Hematopoietic multipotent progenitor cell treated with erythropoietin and hydrocortisone succinate and interleukin-3 and kit ligand, for 17 days (in vitro differentiated cells): ENCODE results near the gene IL17RC.
"Not testable (repeated sequence)": the region's sequence is repeated elsewhere in the genome, so short reads cannot be mapped to it uniquely, and the experiment has no call there.

Source experiments
- DNase-seq: peaks from one replicate; pipeline ENCODE4 v3.0.0-alpha.2; 2015; ENCODE audit warnings: low spot score

IL17RC gene

GRCh38 chr3:9895715-9896114, 21.2 kb upstream of the IL17RC start:
- DNase-seq, result not testable (repeated sequence)

GRCh38 chr3:9896755-9897407, 20.0 kb upstream of the IL17RC start:
- not testable (repeated sequence) for DNase-seq

GRCh38 chr3:9897408-9898372, 19.2 kb upstream of the IL17RC start:
- no peak for DNase-seq

GRCh38 chr3:9898467-9899241, 18.2 kb upstream of the IL17RC start:
- no peak for DNase-seq

GRCh38 chr3:9899289-9899791, 17.6 kb upstream of the IL17RC start:
- no peak for DNase-seq

GRCh38 chr3:9900965-9901415, 15.9 kb upstream of the IL17RC start:
- not testable (repeated sequence) for DNase-seq

- no peak for DNase-seq
Measured at GRCh38 chr3:9901967-9902366, 14.9 kb upstream of the IL17RC start.

GRCh38 chr3:9902372-9903237, 14.3 kb upstream of the IL17RC start, which contains the start of gene IL17RE:
IL17RE (plus strand) TSS chr3:9902848; CDS start chr3:9902933, 85 bp downstream.
- no peak for DNase-seq

GRCh38 chr3:9903238-9903624, 13.7 kb upstream of the IL17RC start:
- DNase-seq, result no peak

GRCh38 chr3:9903904-9904303, 13.0 kb upstream of the IL17RC start:
- no peak for DNase-seq

GRCh38 chr3:9906480-9906879, 10.4 kb upstream of the IL17RC start:
- no peak for DNase-seq

GRCh38 chr3:9908286-9908685, 8.6 kb upstream of the IL17RC start:
- no peak for DNase-seq

- no peak for DNase-seq
Measured at GRCh38 chr3:9909221-9910013, 7.5 kb upstream of the IL17RC start.

GRCh38 chr3:9911863-9912262, 5.0 kb upstream of the IL17RC start:
- DNase-seq, result no peak

- peak; percentile 58 for DNase-seq
Measured at GRCh38 chr3:9912294-9912935, 4.5 kb upstream of the IL17RC start.

GRCh38 chr3:9913601-9914000, 3.3 kb upstream of the IL17RC start:
- DNase-seq, result no peak

GRCh38 chr3:9914011-9914410, 2.9 kb upstream of the IL17RC start:
- no peak for DNase-seq

GRCh38 chr3:9914559-9915253, 2.2 kb upstream of the IL17RC start:
- no peak for DNase-seq
